Uterus (tissue), 4 donors: ENCODE results near the gene CPOX. TPM values are rescaled to one million over a fixed set of nuclear protein-coding genes. Genes with fewer than 3 reads are reported as not detected.
A peak's percentile ranks its signal among the peaks of the same experiment; 100 is the strongest.

ENCODE experiments used
- DNase-seq, 2 donors: peaks; one replicate each; pipeline ENCODE4 v3.0.0-alpha.2; 2019 to 2020
- H3K27ac ChIP-seq, 2 donors: fragments of 200-600 bp; sonication (generic); 1 replicate in 1 of 2; 2 replicates in 1 of 2; pipeline ENCODE4 v1.5.1; 2016 to 2018
- H3K27me3 ChIP-seq, 2 donors: fragments of 200-600 bp; sonication (generic); one replicate each; pipeline ENCODE4 v1.5.1; 2018 to 2019; ENCODE audit warnings: control low read depth in 1 of 2
- H3K36me3 ChIP-seq, 2 donors: fragments of 200-600 bp; sonication (generic); one replicate each; pipeline ENCODE4 v1.5.1; 2019; ENCODE audit warnings: control low read depth in 1 of 2
- H3K4me1 ChIP-seq, 2 donors: fragments of 200-600 bp; sonication (generic); one replicate each; pipeline ENCODE4 v1.5.1; 2018 to 2019; ENCODE audit warnings: control low read depth in 1 of 2
- H3K4me3 ChIP-seq, 2 donors: fragments of 200-600 bp; sonication (generic); 1 replicate in 1 of 2; 2 replicates in 1 of 2; pipeline ENCODE4 v1.5.1; 2018 to 2019; ENCODE audit warnings: mild to moderate bottlenecking in 1 of 2
- H3K9me3 ChIP-seq, 2 donors: fragments of 200-600 bp; sonication (generic); one replicate each; pipeline ENCODE4 v1.5.1; 2019; ENCODE audit warnings: control low read depth in 1 of 2
- CTCF ChIP-seq, 4 experiments: fragments of 200-600 bp in 2 of 4; fragments of 450-650 bp in 2 of 4; sonication (generic) in 2 of 4; IDR thresholded peaks; one replicate each; pipeline ENCODE4 v1.5.1; 2016 to 2019; ENCODE audit warnings: antibody characterized with exemption in 4 of 4, mild to moderate bottlenecking in 2 of 4, moderate library complexity in 1 of 4
- POLR2A ChIP-seq, 2 donors: fragments of 450-650 bp; IDR thresholded peaks; one replicate each; pipeline ENCODE4 v1.6.1; 2016; ENCODE audit warnings: antibody characterized with exemption in 2 of 2, mild to moderate bottlenecking in 1 of 2, moderate library complexity in 1 of 2
- intact Hi-C: fragments of 100-400 bp; cut with DNase I; formaldehyde crosslinking; loops from one replicate; pipeline ENCODE4 v1.15.1; 2023; ENCODE audit warnings: low total_unique reads
- total RNA-seq, 4 donors: library from RNA; depleted of rRNA in 3 of 4; stranded (reverse); fragments of >200 nt in 3 of 4; gene quantifications; one replicate each; pipeline versions ENCODE4 v1.1.0 to v1.2.4, GENCODE V29; 2014 to 2023
- donor health status: DM: yes; HTN: yes; CAD: no.

CPOX gene
- total RNA-seq, 4 donors from 2014 or later, result 2.8 to 30.5 (median 17.7) TPM

DNA sequence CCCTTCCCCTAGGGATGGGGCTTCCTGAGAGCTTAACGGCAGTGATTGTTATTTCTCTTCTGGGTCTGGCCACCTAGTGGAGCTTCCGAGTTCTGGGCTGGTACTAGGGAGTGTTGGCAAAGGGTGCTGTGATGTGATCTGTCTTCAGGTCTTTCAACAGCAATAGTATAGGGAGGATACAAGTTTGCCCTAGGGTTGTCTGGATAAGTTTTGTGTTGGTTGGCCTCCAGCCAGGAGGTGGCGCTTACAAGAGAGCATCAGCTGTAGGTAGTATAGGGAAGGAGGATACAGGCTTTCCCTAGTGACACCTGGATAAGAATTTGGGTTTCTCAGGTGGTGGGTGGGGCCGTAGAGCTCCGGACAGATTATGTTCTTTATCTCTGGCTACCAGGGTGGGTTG is 19.2 kb upstream of the CPOX start:
- no peaks in the 10 kb centered on the region for H3K27me3 ChIP-seq
- TF ChIP-seq CTCF (IDR thresholded peaks at IDR 0.05) (no peak), POLR2A (IDR thresholded peaks at IDR 0.05) (no peak)
- intact Hi-C loops, result no loop called here
- peaks cover 0 to 3% of the 10 kb centered on the region in 2 donors for H3K9me3 ChIP-seq
- H3K36me3 ChIP-seq, result no peaks in the 10 kb centered on the region
- no peak overlapping the region for H3K27ac ChIP-seq
- DNase-seq, result no peak
- no peak overlapping the region for H3K4me3 ChIP-seq
- no peaks in the 10 kb centered on the region for H3K4me1 ChIP-seq

DNA sequence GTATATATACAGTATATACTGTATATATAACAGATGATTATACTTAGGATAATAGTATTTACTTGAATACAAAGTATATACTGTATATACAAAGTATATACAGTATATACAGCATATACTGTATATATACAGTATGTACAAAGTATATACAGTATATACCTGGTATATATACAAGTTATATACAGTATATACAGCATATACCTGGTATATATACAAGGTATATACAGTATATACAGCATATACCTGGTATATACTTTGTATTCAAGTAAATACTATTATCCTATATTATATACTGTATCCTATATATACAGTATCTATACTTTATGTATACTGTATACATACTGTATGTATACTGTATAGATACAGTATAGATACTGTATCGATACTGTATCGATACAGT is 14.6 kb upstream of the CPOX start:
- DNase-seq, result no peak
- no peaks in the 10 kb centered on the region for H3K4me1 ChIP-seq
- no peak overlapping the region for H3K4me3 ChIP-seq
- H3K9me3 ChIP-seq, result peaks cover 0 to 3% of the 10 kb centered on the region in 2 donors
- no peak for TF ChIP-seq POLR2A (IDR thresholded peaks at IDR 0.05)
- no peak for TF ChIP-seq CTCF (IDR thresholded peaks at IDR 0.05)
- no peaks in the 10 kb centered on the region for H3K27me3 ChIP-seq
- no peaks in the 10 kb centered on the region for H3K36me3 ChIP-seq
- intact Hi-C loops, result loop anchor here (10.0 kb wide), 1 partner anchor 207 kb away; no protein-coding TSS in a partner anchor
- H3K27ac ChIP-seq, result no peak overlapping the region

- no peaks in the 10 kb centered on the region for H3K9me3 ChIP-seq
- DNase-seq, result no peak
- TF ChIP-seq CTCF (IDR thresholded peaks at IDR 0.05), result no peak
- TF ChIP-seq POLR2A (IDR thresholded peaks at IDR 0.05), result no peak
- no peaks in the 10 kb centered on the region for H3K27me3 ChIP-seq
- no peak overlapping the region for H3K4me3 ChIP-seq
- H3K27ac ChIP-seq, result no peak overlapping the region
- intact Hi-C loops, result loop anchor here (10.0 kb wide), 1 partner anchor 211 kb away; no protein-coding TSS in a partner anchor
- no peaks in the 10 kb centered on the region for H3K36me3 ChIP-seq
- no peaks in the 10 kb centered on the region for H3K4me1 ChIP-seq
Measured at GRCh38 chr3:98603580-98603979, 10.2 kb upstream of the CPOX start.

DNA sequence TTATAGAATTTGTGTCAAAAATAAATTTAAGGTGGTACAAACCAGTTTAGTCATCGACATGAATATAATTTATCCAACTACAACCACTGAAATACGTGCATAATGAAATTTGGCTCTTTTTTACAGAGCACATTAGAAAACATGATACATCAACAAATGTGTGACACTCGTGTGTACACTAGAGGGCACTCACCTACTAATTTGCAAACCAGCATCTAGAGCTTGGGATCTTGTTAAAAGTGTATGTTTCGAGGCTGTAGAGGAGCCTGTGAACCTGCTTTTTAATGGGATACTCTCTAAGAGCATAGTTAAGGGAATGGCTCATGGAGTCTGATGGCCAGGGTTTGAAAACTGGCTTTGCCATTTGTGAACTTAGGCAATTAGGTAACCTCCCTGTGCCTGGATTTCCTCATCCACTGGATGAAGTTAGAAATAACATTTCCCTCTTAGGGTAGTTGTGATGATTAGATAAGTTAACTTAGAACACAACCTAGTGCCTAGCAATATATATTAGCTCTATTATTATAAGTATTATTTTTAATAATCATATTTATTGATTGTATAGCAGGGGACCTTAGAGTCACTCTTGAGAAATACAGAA is 8.8 kb upstream of the CPOX start:
- Histone ChIP-seq H3K27me3 (no peaks in the 10 kb centered on the region), H3K4me1 (no peaks in the 10 kb centered on the region), H3K9me3 (no peaks in the 10 kb centered on the region), H3K27ac (no peak overlapping the region), H3K36me3 (no peaks in the 10 kb centered on the region), H3K4me3 (no peak overlapping the region)
- intact Hi-C loops, result loop anchor here (10.0 kb wide), 1 partner anchor 213 kb away; no protein-coding TSS in a partner anchor
- TF ChIP-seq POLR2A (IDR thresholded peaks at IDR 0.05) (no peak), CTCF (IDR thresholded peaks at IDR 0.05) (peak; percentile 58 to 72 (median 60))
- DNase-seq, result peak in 1 of 2 donors; percentile 27

- no peak for TF ChIP-seq CTCF (IDR thresholded peaks at IDR 0.05)
- TF ChIP-seq POLR2A (IDR thresholded peaks at IDR 0.05), result no peak
- no peak for DNase-seq
- H3K27me3 ChIP-seq, result no peaks in the 10 kb centered on the region
- intact Hi-C loops, result loop anchor here (10.0 kb wide), 1 partner anchor 214 kb away; no protein-coding TSS in a partner anchor
- no peaks in the 10 kb centered on the region for H3K9me3 ChIP-seq
- no peak overlapping the region for H3K4me3 ChIP-seq
- no peaks in the 10 kb centered on the region for H3K4me1 ChIP-seq
- no peaks in the 10 kb centered on the region for H3K36me3 ChIP-seq
- H3K27ac ChIP-seq, result no peak overlapping the region
Measured at GRCh38 chr3:98601180-98601579, 7.8 kb upstream of the CPOX start.
